GM04503 (cell line): Measurements from ENCODE around the gene KPNB1.

ENCODE experiments used
- DNase-seq: peaks from one replicate; pipeline ENCODE4 v3.0.0-alpha.2; 2012; ENCODE audit warnings: low read depth

KPNB1 gene

GRCh38 chr17:47711366-47712099, 61.8 kb downstream of the KPNB1 start:
- no peak for DNase-seq

GRCh38 chr17:47712330-47713023, 62.8 kb downstream of the KPNB1 start:
- no peak for DNase-seq

GRCh38 chr17:47713980-47714700, 64.4 kb downstream of the KPNB1 start:
- no peak for DNase-seq

- DNase-seq: no peak
Observed at GRCh38 chr17:47714773-47715396, 65.2 kb downstream of the KPNB1 start.

DNA sequence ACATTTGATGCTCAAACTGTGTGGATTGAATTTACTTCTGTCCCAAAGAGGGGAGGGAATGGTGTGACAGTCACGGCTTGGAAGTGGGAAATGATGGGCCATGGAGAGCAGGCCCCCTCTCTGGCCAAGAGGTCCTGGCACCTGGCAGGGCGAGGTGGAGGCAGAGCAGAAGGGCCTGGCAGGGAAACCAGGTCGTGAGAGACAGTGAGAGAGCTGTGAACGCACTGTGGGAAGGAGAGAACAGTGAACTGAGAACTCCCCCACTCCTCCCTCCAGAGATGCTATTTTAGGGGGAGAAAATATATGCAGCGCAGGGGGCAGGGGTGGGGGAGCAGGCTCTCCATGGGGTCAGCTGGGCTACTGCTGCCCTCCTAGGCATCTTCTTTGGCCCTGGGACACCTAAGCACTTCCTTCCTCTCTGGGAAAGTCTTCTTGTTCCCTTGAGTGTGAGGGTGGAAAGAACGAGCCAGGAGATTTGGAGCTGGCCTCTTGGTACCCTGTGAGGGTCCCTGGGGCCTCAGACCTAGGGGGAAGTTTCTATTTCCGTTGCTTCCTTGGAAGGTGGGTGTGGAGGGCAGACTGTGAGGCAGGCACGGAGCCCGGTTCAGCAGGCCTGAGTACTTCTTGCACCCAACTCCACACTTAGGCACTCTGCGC, 66.1 kb downstream of the KPNB1 start:
- no peak for DNase-seq

DNA sequence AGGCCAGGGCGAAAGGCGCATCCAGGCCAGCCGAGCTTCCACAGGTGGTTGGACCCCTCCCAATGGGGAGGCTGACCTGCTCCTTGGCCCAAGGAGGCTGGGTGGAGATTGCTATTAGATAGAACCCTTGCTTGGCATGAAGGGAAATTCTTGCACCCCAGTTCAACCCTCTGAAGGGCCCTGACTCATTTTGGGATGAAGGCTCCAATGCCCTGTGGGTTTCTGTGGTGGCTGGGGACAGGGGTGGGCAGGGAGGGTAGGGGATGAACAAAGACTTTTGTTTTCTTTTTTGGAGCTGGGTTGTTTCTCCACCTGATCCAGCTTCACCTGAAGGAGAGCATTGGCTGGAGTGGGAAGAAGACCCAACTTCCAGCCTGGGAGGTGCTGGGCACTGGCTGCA, 66.7 kb downstream of the KPNB1 start:
- DNase-seq: no peak

DNA sequence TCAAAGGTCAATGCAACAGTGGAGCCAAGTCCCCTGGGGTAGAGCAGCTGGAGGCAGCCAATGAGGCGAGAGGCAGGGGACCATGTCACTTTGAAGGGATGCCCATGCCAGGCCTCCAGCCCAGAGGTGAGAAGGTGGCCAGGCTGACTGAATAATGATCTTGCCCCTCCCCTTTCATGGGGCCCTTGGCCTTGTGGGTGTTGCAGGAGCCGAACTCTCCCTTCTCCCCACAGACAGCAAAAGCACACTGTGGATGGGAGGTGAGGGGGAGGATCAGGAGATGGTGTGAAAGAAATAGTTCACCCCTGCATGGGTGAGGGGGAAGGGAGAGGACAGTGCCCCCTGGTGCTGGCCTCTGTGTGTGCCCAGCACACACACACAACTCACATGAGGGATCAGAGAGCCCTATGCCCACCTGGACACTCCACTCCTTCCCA, 67.6 kb downstream of the KPNB1 start:
- no peak for DNase-seq

DNA sequence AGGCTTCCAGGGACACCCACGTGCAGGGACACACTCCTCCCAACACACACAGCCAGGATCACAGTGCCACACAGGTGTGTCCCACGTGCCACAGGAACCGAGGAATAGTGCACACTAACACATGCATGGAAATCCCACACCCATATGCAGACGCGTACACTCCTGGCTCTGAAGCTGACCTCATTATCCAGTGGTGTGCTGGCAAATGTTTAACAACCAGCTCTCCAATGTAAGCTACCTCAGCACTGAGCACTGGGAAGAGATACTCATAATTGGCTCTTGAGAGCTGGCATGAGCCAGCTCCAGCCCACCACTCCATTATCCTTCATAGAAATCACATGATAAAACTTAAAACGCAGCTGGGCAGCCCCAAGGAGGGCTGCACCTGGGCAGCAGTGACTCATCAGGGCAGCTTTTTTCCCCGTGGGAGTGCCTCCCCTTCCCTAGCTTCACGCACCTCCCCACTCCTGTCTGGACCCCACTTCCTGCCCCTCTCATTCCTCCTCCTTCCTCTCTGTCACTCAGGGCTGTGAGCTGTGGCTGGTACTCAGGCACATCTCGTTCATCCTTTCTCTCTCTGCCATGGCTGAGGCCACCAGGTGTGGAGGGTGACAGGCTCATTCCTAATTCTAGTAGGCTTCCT, 68.4 kb downstream of the KPNB1 start:
- no peak for DNase-seq

GRCh38 chr17:47718634-47719405, 69.1 kb downstream of the KPNB1 start:
- no peak for DNase-seq

DNA sequence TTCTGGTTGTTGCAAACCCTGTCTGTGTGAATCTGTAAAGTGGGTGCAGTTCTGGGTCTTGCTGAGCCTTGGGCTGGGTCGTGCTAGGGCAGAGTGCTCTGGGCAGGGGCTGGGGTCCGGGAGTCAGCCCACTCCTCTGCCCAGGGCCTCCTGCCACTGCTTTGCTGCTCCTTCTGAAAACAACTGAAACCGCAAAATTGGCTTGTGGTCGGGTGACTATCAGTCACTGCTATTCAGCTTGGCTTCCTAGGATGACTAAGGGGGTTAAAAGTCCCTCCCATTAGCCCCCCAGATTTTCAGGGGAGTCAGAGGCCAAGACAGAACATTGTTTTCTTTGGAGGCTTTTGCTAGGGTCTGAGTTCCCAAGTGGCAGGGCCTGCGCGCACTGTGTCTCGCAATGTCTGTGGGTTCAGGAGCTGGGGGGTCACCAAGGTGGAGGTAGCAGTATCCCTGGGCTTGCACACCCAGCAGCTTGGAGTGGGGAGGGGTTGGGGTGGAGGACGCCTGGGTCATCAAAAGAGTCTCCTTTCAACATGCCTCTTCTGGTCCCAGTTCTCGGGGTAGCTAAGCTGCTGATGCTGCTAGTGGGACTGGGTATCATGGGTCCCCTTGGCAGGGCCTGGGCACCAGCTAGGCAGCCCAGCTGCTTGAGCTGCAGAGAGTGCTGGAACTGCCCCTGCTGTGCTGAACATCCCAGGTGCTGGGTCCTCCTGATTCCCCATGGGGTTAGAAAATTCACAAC, 69.9 kb downstream of the KPNB1 start:
- DNase-seq: no peak

DNA sequence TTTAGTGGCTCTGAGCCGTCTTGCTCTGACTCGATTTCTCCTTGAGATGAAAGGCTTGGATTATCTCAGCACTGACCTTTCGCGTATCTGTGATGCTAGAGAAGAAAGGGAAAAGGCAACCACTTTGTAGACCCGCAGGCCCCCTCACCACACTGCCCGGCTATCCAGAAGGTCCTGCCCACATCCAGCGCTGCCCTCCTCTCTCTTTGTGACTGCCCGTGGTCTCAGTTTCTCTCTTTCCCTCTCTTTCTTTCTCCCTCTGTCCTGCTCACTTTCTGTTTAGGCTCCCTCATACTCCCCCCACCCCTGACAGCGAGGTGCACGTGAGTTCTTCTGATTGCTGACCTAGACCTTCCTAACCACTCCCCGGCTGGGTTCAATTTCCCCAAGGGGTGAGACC, 70.5 kb downstream of the KPNB1 start:
- DNase-seq: no peak

GRCh38 chr17:47720754-47721533, 71.2 kb downstream of the KPNB1 start:
- no peak for DNase-seq

- no peak for DNase-seq
Observed at GRCh38 chr17:47721725-47722124, 72.0 kb downstream of the KPNB1 start.

DNA sequence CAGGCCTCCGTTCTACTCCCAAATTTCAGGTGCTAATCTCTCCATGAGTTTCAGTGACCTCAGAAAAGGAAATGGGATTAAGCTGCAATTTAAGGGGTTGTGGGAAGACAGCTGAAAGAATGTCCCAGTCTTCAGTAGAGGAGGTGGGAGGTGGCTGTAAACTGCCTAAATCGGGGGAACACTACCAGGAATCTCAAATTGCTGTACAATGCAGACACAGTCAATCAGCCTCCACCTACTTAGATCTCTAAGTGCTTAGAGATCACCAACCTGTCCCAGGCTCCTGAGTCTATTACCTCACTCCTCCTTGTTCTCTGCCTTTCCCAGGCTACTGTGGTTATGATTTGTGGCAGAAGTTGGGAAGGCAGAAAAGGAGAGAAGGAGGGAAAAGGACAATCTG, 75.0 kb downstream of the KPNB1 start:
- DNase-seq: no peak

- DNase-seq: no peak
Observed at GRCh38 chr17:47725446-47726111, 75.9 kb downstream of the KPNB1 start.

- no peak for DNase-seq
Observed at GRCh38 chr17:47726796-47727703, 77.3 kb downstream of the KPNB1 start.

GRCh38 chr17:47727704-47728036, 78.0 kb downstream of the KPNB1 start:
- DNase-seq: no peak
